ENCODE data around the gene NDUFB3.
A peak's percentile ranks its signal among the peaks of the same experiment; 100 is the strongest.
"Not testable (repeated sequence)": the region's sequence is repeated elsewhere in the genome, so short reads cannot be mapped to it uniquely, and the experiment has no call there.

The NDUFB3 gene

DNA sequence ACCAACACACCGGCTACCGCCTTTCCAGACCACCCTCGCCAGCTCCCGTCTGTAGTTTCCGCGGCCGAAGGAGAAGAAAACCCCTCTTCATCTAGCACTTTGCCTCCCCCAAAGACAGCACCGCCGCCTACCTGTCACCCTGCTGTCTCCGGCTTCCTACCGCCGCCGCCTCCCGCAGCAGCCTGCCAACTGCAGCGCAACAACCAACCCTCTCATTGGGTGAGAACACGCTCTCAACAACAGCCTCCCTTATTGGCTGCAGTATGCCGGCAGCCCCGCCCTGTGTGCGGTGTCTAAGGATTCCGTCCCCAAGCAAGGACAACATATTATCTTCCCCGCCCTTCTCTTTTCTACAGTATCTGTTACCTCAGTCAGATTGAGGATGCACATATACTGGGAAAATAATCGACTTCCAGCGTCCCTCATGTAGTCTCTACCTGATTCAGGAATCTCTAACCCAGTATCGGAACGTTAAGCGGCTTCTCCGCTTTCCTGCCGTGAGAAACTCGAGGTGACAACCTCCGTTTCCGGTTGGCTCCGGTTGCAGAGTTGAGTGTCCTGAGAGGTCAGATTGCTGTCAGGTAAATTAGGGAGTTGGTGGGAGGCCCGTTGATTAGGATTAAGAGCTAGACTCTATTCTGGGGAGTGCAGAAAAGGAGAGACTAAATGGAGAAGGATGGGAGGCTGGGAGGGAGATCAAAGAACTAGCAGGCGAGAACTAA, at the start of gene NDUFB3, which contains the start of gene HYCC2:
TSS of gene NDUFB3 (plus strand) at position 523 of the 722 bp plus-strand sequence. CDS start 6,882 bp downstream, outside the sequence.
TSS of gene HYCC2 (minus strand) at position 193 of the 722 bp plus-strand sequence. CDS start 47,662 bp downstream, outside the sequence.
- peak; percentile 73 to 86 (median 81) for DNase-seq

DNA sequence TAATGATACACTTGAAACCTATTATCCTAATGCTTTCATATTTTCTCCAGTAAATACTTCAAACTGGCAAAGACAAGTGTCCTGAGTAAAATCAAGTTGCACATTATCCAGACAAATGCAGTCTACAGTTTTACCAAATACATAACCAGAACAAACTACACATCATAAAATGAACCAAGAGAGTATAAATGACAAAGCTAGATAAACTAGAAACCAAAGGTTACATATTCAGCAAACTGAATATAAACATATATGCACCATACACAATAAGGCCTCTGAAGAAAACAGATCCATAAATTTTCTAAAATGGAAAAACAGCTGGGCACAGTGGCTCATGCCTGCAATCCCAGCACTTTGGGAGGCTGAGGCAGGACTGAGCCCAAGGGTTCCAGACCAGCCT, 47.3 kb upstream of the NDUFB3 start:
- no peak for DNase-seq

- not testable (repeated sequence) for DNase-seq
Measured at GRCh38 chr2:201034355-201034754, 37.4 kb upstream of the NDUFB3 start.

DNA sequence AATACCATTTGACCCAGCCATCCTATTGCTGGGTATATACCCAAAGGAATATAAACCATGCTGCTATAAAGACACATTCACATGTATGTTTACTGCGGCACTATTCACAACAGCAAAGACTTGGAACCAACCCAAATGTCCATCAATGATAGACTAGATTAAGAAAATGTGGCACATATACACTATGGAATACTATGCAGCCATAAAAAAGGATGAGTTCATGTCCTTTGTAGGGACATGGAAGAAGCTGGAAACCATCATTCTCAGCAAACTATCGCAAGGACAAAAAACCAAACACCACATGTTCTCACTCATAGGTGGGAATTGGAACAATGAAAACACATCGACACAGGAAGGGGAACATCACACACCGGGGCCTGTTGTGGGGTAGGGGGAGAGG, 33.4 kb upstream of the NDUFB3 start:
- DNase-seq: not testable (repeated sequence)

DNA sequence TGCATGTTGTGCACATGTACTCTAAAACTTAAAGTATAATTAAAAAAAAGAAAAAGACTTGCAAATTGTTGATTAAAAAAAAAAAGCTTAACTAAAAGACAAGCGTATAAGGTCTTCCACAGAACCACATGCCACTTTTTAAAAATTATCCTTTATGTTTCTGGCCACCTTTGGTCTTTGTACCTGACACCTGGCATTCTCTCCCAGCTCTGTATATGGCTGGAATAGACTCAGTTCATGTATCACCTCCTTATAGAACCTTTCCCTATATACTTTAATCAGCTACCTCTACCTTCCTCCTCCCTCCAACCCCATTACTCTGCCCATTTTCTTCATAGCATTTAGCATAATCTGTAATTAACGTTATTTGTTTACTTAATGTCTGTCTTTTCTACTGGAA, 32.9 kb upstream of the NDUFB3 start:
- no peak for DNase-seq

DNA sequence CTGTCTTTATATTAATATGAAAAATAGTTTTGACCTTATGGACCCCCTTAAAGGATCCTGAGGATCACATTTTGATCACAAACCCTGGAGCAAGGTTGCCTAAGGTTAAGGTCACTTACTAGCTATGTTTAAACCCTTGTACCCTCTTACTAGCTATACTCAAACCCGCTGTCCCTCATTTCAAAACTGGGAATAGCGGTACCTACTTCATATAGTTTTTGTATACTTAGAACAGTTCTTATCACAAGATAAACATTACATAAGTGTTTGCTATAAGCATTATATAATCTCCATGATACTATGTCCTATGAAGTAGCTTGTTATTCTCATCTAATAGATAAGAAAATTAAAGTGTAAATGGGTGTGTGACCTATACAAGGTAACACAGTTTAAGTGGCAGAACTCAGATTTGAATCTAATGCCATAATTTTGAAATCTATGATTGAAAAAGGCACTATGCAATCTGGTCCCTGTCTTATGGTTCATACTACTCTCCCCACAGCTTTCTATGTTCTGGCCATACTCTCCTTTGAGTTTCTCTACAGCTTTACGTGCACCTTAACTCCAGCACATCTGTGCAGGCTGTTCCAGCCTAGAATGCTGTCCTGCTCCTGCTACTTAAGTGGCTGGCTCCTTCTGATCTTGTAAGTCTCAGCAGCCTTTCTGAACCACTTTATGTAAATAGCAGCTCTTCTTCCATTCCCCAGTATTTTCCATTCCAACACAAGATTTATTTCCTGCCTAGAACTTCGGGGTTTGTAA, 30.8 kb upstream of the NDUFB3 start:
- DNase-seq: no peak

GRCh38 chr2:201042451-201042850, 29.4 kb upstream of the NDUFB3 start:
- DNase-seq: not testable (repeated sequence)

DNA sequence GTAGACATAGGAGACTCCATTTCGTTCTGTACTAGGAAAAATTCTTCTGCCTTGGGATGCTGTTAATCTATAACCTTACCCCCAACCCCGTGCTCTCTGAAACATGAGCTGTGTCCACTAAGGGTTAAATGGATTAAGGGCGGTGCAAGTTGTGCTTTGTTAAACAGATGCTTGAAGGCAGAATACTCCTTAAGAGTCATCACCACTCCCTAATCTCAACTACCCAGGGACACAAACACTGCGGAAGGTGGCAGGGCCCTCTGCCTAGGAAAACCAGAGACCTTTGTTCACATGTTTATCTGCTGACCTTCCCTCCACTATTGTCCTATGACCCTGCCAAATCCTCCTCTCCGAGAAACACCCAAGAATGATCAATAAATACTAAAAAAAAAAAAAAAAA, 28.8 kb upstream of the NDUFB3 start:
- not testable (repeated sequence) for DNase-seq

- DNase-seq: no peak
Measured at GRCh38 chr2:201046881-201047280, 24.9 kb upstream of the NDUFB3 start.

DNA sequence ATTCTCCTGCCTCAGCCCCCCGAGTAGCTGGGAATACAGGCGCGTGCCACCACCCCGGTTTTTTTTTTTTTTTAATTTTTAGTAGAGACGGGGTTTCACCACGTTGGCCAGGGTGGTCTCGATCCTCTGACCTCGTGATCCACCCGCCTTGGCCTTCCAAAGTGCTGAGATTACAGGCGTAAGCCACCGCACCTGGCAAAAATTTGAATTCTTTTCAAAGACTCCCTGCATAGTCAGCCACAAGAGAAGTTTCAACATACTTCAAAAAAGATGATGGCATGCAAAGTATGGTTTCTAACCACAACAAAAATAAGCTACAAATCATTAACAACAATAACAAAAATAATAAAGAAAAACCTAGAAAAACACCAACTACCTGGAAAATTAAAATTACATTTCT, 22.3 kb upstream of the NDUFB3 start:
- DNase-seq: no peak

GRCh38 chr2:201057087-201057521, 14.7 kb upstream of the NDUFB3 start:
- no peak for DNase-seq

GRCh38 chr2:201057715-201058248, 14.0 kb upstream of the NDUFB3 start:
- DNase-seq: no peak

GRCh38 chr2:201058914-201059313, 12.9 kb upstream of the NDUFB3 start:
- no peak for DNase-seq

DNA sequence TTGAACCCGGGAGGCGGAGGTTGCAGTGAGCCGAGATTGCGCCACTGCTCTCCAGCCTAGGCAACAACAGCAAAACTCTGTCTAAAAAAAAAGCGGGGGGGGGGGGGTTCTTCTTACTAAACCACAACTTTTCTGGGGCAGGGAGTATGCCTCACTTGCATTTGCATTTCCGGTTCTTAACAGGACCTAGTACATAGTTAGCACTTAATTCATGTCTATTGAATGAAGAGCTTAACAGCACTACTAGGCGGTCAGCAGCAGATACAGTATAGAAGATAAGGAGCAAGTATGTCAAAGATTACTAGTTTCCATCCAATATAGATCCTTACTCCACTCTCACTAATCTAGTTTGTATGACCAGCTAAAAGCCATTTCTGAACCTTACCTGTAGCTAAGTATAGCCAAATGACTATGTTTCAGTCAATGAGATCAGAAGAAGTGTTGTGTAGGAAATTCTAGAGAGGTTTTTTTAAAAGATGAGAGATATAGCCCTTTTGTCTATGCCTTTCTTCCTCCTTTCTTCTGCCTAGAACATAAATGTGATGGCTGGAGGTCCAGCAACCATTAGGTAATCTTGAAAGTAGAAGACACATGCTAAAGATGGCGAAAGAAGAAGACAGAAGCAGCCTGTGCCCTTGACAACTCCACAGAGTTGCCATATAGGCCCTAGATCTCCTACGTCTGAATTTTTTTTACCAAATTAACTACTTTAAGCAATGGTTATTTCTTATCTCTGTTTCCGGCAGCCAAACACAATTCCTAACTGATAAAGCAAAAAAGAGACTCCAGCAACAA, 11.6 kb upstream of the NDUFB3 start:
- DNase-seq: no peak

- not testable (repeated sequence) for DNase-seq
Measured at GRCh38 chr2:201063516-201063915, 8.3 kb upstream of the NDUFB3 start.

DNA sequence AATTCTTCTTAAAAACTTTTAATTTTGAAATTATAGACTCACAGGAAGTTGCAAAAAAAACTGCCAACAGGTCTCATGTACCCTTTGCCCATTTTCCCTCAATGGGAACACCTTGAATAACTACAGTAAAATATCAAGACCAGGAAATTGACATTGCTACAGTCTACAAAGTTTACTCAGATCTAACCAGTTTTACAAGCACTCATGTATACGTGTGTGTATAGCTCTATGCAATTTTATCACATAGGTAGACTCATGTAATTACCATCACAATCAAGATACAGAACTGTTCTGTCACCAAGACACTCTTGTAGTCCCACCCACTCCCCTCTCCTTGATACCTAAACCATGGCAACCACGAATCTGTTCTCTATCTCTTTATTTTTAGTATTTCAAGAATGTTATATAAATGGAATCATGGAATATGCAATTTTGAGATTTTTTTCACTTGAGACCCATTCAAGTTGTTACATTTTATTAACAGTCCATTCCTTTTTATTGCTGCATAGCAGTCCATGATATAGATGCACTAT, 6.9 kb upstream of the NDUFB3 start:
- no peak for DNase-seq

DNA sequence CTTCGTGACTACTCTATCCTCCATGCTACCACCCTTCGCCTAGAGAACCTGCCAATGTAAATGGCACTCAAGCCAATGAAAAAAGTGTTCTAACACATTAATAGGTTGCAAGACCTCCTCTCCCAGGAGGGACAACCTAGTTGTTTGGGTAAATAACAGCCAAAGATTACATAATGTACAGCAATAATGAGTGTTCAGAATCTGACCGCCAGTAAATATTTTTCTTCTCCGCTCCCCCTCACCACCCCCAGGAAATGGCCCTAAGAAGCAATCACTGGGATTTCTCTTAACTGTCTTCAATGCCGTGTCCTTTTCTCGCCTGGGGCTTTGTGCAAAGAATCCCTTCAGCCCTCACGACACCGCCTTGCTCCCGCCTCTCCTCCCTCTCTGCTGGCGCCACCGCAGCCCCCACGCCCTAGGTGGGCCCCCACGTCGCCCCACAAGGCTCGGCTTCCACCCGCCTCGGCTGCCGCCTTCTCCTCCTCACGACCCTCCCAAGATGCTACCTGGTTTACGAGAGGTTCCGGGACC, 788 bp upstream of the NDUFB3 start:
- DNase-seq: no peak

DNA sequence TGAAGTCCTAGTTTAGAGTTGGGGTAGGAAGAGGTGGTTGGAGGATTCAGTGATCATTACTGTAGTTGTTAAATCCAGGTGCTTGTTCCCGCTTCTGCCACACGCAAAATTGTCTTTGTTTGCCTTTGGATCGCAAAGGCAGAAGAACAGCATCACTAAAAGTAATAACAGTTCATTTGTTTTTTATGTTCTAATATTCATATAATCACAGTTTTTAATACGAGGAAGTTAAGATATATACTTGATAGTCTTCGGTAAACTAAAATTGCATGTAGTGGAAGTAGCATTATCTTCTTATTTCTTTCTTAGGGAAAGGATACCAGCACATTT, 365 bp downstream of the NDUFB3 start:
- no peak for DNase-seq

DNA sequence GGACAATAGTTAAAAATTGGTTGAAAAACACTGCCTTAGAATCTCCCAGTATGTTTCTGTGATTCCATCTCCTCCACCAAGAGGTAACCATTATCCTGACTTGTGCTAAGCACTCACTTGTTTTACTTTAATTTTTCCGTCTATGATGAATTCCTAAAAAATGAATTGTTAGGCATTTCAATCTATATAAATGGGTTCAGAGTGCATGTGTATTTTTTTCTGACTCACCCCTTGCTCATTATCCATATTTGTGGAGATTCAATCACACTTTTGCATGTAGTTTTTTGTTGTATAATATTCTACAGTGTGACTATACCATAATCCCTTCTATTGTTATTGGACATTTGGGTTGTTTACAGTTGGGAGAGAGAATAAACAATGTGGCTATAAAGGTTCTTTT, 1.3 kb downstream of the NDUFB3 start:
- DNase-seq: no peak

- DNase-seq: no peak
Measured at GRCh38 chr2:201074996-201075395, 3.2 kb downstream of the NDUFB3 start.

GRCh38 chr2:201084863-201085262, 13.1 kb downstream of the NDUFB3 start:
- no peak for DNase-seq

GRCh38 chr2:201090574-201090973, 18.8 kb downstream of the NDUFB3 start:
- DNase-seq: no peak

DNA sequence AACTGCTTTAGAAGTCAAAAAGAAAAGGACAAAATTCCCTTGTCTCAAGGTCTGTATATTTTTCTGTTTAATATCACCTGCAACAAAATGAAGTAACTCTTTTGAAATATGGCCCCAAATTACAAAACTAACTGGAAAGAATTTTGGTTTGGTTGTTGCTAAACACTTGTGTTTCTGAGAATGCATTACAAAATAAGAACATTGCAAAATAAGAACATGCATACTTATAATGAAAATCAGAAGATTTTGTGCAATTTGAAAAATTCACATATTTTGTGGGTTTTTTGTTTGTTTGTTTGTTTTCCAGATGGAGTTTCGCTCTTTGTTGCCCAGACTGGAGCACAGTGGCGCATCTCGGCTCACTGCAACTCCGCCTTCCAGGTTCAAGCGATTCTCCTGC, 21.8 kb downstream of the NDUFB3 start:
- no peak for DNase-seq
